Chondrocyte (in vitro differentiated cells): Measurements from ENCODE around the gene IMP3. TPM values are rescaled to one million over a fixed set of nuclear protein-coding genes. Genes with fewer than 3 reads are reported as not detected.

Experiments
- DNase-seq: peaks from one replicate; pipeline ENCODE4 v3.0.0; 2021; ENCODE audit warnings: mixed read lengths, low spot score
- H3K27ac Mint-ChIP-seq: one replicate; pipeline ENCODE4 v1.8.0; 2021; ENCODE audit warnings: mild to moderate bottlenecking, moderate library complexity, mixed read lengths; ENCODE audit not compliant: unreplicated experiment
- H3K27me3 Mint-ChIP-seq: 2 replicates; pipeline ENCODE4 v1.8.0; 2021; ENCODE audit warnings: low read depth, mixed read lengths
- H3K36me3 Mint-ChIP-seq: 2 replicates; pipeline ENCODE4 v1.8.0; 2021; ENCODE audit warnings: low read depth, mixed read lengths
- H3K4me1 Mint-ChIP-seq: 2 replicates; pipeline ENCODE4 v1.8.0; 2021; ENCODE audit warnings: low read depth, mild to moderate bottlenecking, mixed read lengths
- H3K4me3 Mint-ChIP-seq: one replicate; pipeline ENCODE4 v1.8.0; 2021; ENCODE audit warnings: mild to moderate bottlenecking, moderate library complexity, mixed read lengths; ENCODE audit not compliant: unreplicated experiment
- H3K9me3 Mint-ChIP-seq: 2 replicates; pipeline ENCODE4 v1.8.0; 2021; ENCODE audit warnings: low read depth, mixed read lengths
- CTCF ChIP-seq: fragments of 200-600 bp; sonication (generic); IDR thresholded peaks from 2 replicates; pipeline ENCODE4 v1.5.0; 2021; ENCODE audit warnings: antibody characterized with exemption, mild to moderate bottlenecking, moderate library complexity
- total RNA-seq: library from RNA; stranded (reverse); gene quantifications from 3 replicates; pipeline ENCODE4 v1.2.1, GENCODE V29; 2021

Gene IMP3
- total RNA-seq, 1 donor from 2014 or later = 29.0 TPM

DNA sequence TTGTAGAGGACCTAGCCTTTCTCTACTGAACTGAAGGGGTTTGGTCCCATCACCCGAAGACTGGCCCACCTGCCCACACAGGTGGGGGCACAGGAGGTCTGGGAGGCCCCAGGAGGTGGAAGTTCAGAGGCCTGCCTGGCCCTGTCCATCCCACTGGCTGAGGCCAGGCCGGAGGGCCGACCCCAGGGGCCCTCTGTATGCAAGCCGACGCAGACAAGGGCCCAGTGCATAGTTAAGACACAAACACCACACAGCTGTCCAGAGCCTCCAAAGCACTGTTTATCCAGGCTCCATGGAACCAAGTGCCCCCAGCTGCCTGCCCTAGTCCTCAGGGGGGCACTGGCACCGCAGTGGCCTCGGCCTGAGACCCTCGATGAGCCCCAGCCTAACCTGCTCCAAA is 34.3 kb upstream of the IMP3 start:
- H3K4me1 Mint-ChIP-seq = peaks cover 75% of the 10 kb centered on the region
- peak overlapping the region; percentile 92 for H3K27ac Mint-ChIP-seq
- H3K27me3 Mint-ChIP-seq = no peaks in the 10 kb centered on the region
- H3K4me3 Mint-ChIP-seq = peak overlapping the region; percentile 16
- H3K9me3 Mint-ChIP-seq = no peaks in the 10 kb centered on the region
- H3K36me3 Mint-ChIP-seq = peaks cover 20% of the 10 kb centered on the region
- TF ChIP-seq CTCF = no peak
- DNase-seq = no peak

- no peaks in the 10 kb centered on the region for H3K9me3 Mint-ChIP-seq
- H3K4me1 Mint-ChIP-seq = peaks cover 75% of the 10 kb centered on the region
Measured at GRCh38 chr15:75673426-75674235, 33.6 kb upstream of the IMP3 start.

DNA sequence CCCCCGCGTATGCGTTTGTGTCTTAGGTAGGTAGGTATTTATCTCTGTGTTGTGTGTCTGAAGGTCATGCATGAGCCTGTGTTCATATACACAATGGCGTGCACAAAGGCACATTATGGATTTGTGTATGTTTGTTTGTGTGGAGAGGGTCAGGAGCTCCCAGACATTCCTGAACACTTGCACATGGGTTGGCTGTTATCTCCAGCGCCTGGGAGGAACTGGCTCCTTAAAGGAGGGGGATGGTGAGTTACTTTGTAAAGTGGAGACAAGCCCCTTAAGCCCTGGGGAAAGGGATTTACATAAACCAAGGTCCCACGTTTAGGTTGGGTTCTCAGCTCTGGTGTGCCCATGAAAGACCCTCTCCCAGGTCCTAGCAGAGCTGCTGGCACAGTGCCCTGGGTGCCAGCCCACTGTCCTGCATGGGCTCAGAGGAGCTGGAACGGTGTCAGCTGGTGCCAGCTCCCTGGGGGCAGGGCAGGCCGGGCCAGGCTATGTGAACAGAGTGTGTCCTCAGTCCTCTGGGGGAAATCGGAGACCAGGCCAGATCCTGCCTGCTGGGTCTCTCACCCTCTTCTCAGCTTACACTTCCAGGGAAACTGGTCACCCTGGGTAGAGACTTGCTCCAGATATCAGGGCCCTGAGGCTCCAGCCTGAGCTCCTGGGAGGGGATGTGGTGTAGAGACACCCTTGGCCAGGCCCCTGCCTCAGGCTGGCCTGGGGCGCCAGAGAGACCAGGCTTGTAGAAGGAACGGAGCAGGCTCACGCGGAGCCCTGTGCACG is 32.8 kb upstream of the IMP3 start:
- Mint-ChIP-seq H3K9me3 (no peaks in the 10 kb centered on the region), H3K27ac (peak overlapping the region; percentile 92), H3K4me1 (peaks cover 76% of the 10 kb centered on the region), H3K4me3 (peak overlapping the region; percentile 12), H3K27me3 (no peaks in the 10 kb centered on the region), H3K36me3 (peaks cover 7% of the 10 kb centered on the region)
- TF ChIP-seq CTCF = no peak
- no peak for DNase-seq

More at GRCh38 chr15:75673426-75674235, 33.6 kb upstream of the IMP3 start:
- TF ChIP-seq CTCF = no peak
- peak overlapping the region; percentile 19 for H3K4me3 Mint-ChIP-seq
- no peak for DNase-seq
- H3K27me3 Mint-ChIP-seq = no peaks in the 10 kb centered on the region
- peak overlapping the region; percentile 92 for H3K27ac Mint-ChIP-seq
- H3K36me3 Mint-ChIP-seq = peaks cover 13% of the 10 kb centered on the region

- DNase-seq = no peak
- peak overlapping the region; percentile 92 for H3K27ac Mint-ChIP-seq
- peaks cover 82% of the 10 kb centered on the region for H3K4me1 Mint-ChIP-seq
Measured at GRCh38 chr15:75671730-75672602, 31.9 kb upstream of the IMP3 start.

More at GRCh38 chr15:75671730-75672602, 31.9 kb upstream of the IMP3 start:
- Mint-ChIP-seq H3K4me3 (no peak overlapping the region), H3K36me3 (peaks cover 3% of the 10 kb centered on the region), H3K27me3 (no peaks in the 10 kb centered on the region), H3K9me3 (no peaks in the 10 kb centered on the region)
- no peak for TF ChIP-seq CTCF
